ENCODE data around the gene ZNRD2.

DNA sequence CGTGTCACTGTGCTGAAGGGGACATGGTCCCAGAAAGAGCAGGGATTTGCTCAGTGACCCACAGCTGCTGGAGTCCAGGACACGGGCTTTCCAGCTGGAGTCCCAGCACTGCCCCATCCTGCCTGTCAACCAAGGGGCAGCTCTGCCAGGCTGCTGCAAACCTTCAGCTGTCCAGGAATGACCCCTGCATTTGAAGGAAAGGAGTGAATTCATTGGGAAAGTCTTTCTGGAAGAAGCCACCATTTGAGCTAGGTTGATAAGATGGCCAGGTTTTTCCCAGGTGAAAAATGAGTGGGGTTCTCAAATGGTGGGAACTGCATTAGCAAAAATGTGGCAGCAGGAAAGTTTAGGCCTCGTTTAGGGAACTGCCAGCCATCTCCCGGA lies 16.0 kb downstream of the ZNRD2 start:
- TF ChIP-seq POLR2A (IDR thresholded peaks at IDR 0.05; ENCODE audit: extremely low read depth, insufficient read length) = no peak
- TF ChIP-seq, protein P1, sequence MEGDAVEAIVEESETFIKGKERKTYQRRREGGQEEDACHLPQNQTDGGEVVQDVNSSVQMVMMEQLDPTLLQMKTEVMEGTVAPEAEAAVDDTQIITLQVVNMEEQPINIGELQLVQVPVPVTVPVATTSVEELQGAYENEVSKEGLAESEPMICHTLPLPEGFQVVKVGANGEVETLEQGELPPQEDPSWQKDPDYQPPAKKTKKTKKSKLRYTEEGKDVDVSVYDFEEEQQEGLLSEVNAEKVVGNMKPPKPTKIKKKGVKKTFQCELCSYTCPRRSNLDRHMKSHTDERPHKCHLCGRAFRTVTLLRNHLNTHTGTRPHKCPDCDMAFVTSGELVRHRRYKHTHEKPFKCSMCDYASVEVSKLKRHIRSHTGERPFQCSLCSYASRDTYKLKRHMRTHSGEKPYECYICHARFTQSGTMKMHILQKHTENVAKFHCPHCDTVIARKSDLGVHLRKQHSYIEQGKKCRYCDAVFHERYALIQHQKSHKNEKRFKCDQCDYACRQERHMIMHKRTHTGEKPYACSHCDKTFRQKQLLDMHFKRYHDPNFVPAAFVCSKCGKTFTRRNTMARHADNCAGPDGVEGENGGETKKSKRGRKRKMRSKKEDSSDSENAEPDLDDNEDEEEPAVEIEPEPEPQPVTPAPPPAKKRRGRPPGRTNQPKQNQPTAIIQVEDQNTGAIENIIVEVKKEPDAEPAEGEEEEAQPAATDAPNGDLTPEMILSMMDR (IDR thresholded peaks at IDR 0.05; ENCODE audit: low read depth, low read length) = no peak

Measured in NB4 (cell line).